ENCODE measurements around the gene SEPTIN6.
"Not testable (repeated sequence)": the region's sequence is repeated elsewhere in the genome, so short reads cannot be mapped to it uniquely, and the experiment has no call there.

Gene SEPTIN6

GRCh38 chrX:119669424-119670037 is 23.4 kb downstream of the SEPTIN6 start:
- Histone ChIP-seq H3K36me3 (peaks cover 7% of the 10 kb centered on the region; the same call in 1 of the 2 replicates), H3K27me3 (no peaks in the 10 kb centered on the region), H3K9me3 (no peaks in the 10 kb centered on the region), H3K4me1 (peaks cover 51% of the 10 kb centered on the region), H3K4me3 (ENCODE audit: low read depth, low read length) (no peak overlapping the region)
- no peak for TF ChIP-seq CTCF (IDR thresholded peaks at IDR 0.05; ENCODE audit: low read depth, low read length)
- peak; percentile 82 for DNase-seq

- Histone ChIP-seq H3K4me3 (ENCODE audit: low read depth, low read length) (no peak overlapping the region), H3K4me1 (peaks cover 42% of the 10 kb centered on the region), H3K9me3 (no peaks in the 10 kb centered on the region), H3K27me3 (no peaks in the 10 kb centered on the region), H3K36me3 (peaks cover 16% of the 10 kb centered on the region)
- no peak for TF ChIP-seq CTCF (IDR thresholded peaks at IDR 0.05; ENCODE audit: low read depth, low read length)
- DNase-seq, result peak; percentile 59
These were observed 25.7 kb downstream of the SEPTIN6 start for GRCh38 chrX:119667111-119667878.

- H3K36me3 ChIP-seq, result peaks cover 18% of the 10 kb centered on the region
- not testable (repeated sequence) for H3K9me3 ChIP-seq; H3K4me3 ChIP-seq (ENCODE audit: low read depth, low read length); H3K27me3 ChIP-seq; DNase-seq
- H3K4me1 ChIP-seq, result peaks cover 30% of the 10 kb centered on the region
These were observed 28.1 kb downstream of the SEPTIN6 start for GRCh38 chrX:119664877-119665276.

GRCh38 chrX:119661486-119661885 is 31.5 kb downstream of the SEPTIN6 start:
- TF ChIP-seq CTCF (IDR thresholded peaks at IDR 0.05; ENCODE audit: low read depth, low read length), result no peak
- Histone ChIP-seq H3K4me1 (peaks cover 3% of the 10 kb centered on the region), H3K4me3 (ENCODE audit: low read depth, low read length) (no peak overlapping the region), H3K9me3 (no peaks in the 10 kb centered on the region), H3K36me3 (peaks cover 26% of the 10 kb centered on the region), H3K27me3 (no peaks in the 10 kb centered on the region)
- DNase-seq, result no peak

- no peak for DNase-seq
- no peak for TF ChIP-seq CTCF (IDR thresholded peaks at IDR 0.05; ENCODE audit: low read depth, low read length)
- Histone ChIP-seq H3K36me3 (peaks cover 26% of the 10 kb centered on the region), H3K9me3 (no peaks in the 10 kb centered on the region), H3K4me3 (ENCODE audit: low read depth, low read length) (no peak overlapping the region), H3K4me1 (peaks cover 6% of the 10 kb centered on the region; the same call in 1 of the 2 replicates), H3K27me3 (no peaks in the 10 kb centered on the region)
These were observed 33.4 kb downstream of the SEPTIN6 start for GRCh38 chrX:119659522-119659921.

- Histone ChIP-seq H3K27me3 (no peaks in the 10 kb centered on the region), H3K4me1 (peaks cover 9% of the 10 kb centered on the region; the same call in 1 of the 2 replicates), H3K36me3 (peaks cover 43% of the 10 kb centered on the region), H3K9me3 (no peaks in the 10 kb centered on the region), H3K4me3 (ENCODE audit: low read depth, low read length) (no peak overlapping the region)
- DNase-seq, result peak; percentile 67
- TF ChIP-seq CTCF (IDR thresholded peaks at IDR 0.05; ENCODE audit: low read depth, low read length), result no peak
These were observed 37.8 kb downstream of the SEPTIN6 start for GRCh38 chrX:119655125-119655524.

All from BE2C (cell line).